PFSK-1 (cell line): Measurements from ENCODE around the gene TENT5C.

Experiments
- FOXP2 ChIP-seq: optimal IDR thresholded peaks from 2 replicates; pipeline ENCODE3; 2011; ENCODE audit warnings: borderline replicate concordance, control low read depth, inconsistent platforms; ENCODE audit not compliant: insufficient read depth; ENCODE audit errors: extremely low read length, extremely low read depth
- POLR2AphosphoS5 ChIP-seq: IDR thresholded peaks from 2 replicates; pipeline ENCODE4 v1.6.1; 2012; ENCODE audit warnings: low read depth, mild to moderate bottlenecking, control low read depth, low read length, moderate library complexity
- REST ChIP-seq, 2 experiments: IDR thresholded peaks; 2 replicates each; pipeline versions ENCODE4 v1.6.1 to v1.8.0; 2011 to 2012; ENCODE audit warnings: low read depth in 2 of 2, low read length in 2 of 2, control low read depth in 1 of 2, inconsistent platforms in 1 of 2, mild to moderate bottlenecking in 1 of 2, moderate library complexity in 1 of 2; ENCODE audit not compliant: insufficient read depth in 1 of 2
- SIN3A ChIP-seq: IDR thresholded peaks from 2 replicates; pipeline ENCODE4 v1.6.1; 2012; ENCODE audit warnings: mild to moderate bottlenecking, low read length, moderate library complexity, borderline replicate concordance; ENCODE audit not compliant: insufficient read depth
- TAF1 ChIP-seq: IDR thresholded peaks from 2 replicates; pipeline ENCODE4 v1.6.1; 2012; ENCODE audit warnings: low read length, control low read depth, borderline replicate concordance; ENCODE audit not compliant: insufficient read depth

DNA sequence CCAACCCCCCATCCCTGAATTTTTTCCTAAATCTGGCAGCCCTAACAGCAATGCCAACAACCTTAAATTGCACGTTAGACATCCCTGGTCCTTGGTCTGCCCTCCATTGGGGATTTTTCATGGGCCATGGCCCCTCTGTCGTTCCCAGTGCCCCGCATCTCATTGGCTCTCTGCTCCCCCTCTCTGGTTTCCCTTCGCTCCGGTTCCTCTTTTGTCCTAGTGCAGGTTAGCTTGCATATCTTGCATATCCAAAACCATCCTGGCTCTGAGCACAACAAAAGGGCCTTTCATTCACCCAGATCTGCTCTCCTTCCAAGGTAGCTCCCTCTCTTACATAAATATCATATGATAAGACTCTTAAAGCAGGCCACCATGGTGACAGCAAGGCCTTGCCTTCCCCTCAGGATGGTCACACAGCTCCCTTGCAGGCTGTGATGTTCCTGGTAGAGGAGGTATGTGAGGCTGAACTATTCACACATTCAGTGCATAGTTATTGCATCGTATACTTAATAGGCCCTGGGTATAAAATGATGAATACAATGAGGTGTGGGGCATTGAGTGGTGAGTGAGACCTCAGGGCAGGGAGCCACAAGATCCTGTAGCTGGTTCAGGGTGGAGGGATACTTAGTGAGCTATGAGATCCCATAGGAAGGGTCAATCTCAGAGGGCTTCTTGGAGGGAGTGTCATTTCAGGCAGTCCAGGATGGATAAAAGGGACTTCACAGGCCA, 45.2 kb downstream of the TENT5C start:
- TF ChIP-seq TAF1 = no peak
- no peak for TF ChIP-seq POLR2AphosphoS5
- TF ChIP-seq REST (IDR thresholded peaks at IDR 0.05; ENCODE audit: insufficient read depth in 1 of 2, low read depth in 2 of 2, low read length in 2 of 2) = no peak
- no peak for TF ChIP-seq FOXP2
- TF ChIP-seq SIN3A = no peak
